ENCODE data around the gene HIF1AN.

Gene HIF1AN

DNA sequence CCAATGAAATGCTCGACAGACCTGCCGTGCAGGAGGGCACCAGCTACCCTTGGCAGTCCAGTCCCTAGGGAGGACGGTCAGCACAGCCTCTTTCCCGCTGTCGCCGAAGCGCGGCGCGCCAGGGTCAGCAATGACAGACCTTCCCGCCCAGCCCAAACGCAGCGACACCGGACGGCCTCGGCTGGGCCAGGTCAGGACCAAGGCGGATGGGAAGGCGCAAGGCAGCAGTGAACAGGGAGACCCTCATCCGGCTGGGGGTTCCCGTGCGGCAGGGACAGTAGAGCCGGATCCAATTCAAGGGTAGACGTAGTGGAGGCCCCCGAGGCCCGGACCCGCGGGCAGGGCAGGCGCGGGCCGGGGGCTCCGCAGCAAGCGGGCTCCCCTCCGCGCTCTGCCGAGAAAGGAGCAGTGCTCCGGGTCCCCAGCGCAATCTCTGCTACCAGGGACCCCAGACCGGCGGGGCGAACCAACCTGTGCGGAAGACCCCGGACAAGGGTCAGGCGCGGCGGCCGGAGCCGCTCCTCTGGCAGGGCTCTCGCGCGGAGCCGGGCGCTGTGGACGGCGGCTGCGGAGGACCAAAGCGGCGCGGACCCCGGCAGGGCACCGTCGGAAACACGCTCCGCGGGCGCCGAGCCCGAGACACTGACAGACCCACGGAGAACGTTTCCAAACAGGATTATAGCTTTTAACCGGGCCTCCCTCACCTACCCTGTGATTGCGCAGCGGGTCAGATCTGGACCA is 16.3 kb upstream of the HIF1AN start, which contains the start of gene SEC31B:
Gene SEC31B (minus strand): TSS at position 551 of the 741 bp plus-strand sequence. CDS start 2,909 bp downstream, outside the sequence.
- H3K27ac ChIP-seq = peak within 1 kb of the TSS; percentile 69
- no peak for DNase-seq (ENCODE audit: low read depth, low spot score)

GRCh38 chr10:100520811-100521210 is 14.9 kb upstream of the HIF1AN start:
- peak overlapping the region; percentile 69 for H3K27ac ChIP-seq
- no peak for DNase-seq (ENCODE audit: low read depth, low spot score)

DNA sequence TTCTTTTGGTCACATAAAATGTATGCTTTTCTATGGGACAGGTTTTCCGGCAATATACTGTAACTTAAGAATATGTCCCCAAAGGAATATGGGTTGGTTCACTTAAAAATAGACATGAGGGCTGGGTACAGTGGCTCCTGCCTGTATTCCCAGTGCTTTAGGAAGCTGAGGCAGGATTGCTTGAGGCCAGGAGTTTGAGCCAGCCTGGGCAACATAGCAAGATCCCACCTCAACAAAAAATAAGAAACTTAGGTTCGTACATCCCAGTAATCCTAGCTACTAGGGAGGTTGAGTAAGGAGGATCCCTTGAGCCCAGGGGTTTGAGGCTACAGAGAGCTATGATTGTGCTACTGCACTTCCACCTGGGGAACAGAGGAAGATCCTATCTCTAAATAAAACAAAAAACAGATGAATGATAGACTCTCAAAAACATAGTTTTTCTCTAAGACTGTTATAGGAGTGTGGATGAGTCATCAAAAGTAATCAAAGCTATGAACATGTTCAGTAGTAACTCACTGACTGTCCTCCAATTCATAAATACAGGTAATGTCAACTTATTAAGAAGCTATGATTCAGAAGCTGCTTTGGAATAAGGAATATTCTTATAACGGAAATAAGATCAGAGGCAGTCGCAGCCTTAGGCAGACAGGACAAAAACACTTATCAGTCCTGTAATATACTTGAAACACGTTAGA is 13.5 kb upstream of the HIF1AN start:
- DNase-seq (ENCODE audit: low read depth, low spot score) = no peak
- H3K27ac ChIP-seq = no peak overlapping the region

DNA sequence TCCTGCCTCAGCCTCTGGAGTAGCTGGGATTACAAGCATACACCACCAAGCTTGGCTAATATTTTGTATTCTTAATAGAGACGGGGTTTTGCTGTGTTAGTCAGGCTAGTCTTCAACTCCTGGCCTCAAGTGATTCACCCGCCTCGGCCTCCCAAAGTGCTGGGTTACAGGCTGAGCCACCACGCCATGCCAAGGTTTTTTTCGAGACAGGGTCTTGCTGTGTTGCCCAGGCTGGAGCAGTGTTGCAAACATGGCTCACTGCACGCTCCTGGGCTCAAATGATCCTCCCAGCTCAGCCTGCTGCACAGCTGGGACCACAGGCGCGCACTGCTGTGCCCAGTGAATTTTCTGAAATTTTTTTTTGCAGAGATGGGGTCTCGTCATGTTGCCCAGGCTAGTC is 12.8 kb upstream of the HIF1AN start:
- no peak for DNase-seq (ENCODE audit: low read depth, low spot score)
- H3K27ac ChIP-seq = no peak overlapping the region

- H3K27ac ChIP-seq = no peak overlapping the region
- DNase-seq (ENCODE audit: low read depth, low spot score) = no peak
Observed at GRCh38 chr10:100524206-100524605, 11.5 kb upstream of the HIF1AN start.

DNA sequence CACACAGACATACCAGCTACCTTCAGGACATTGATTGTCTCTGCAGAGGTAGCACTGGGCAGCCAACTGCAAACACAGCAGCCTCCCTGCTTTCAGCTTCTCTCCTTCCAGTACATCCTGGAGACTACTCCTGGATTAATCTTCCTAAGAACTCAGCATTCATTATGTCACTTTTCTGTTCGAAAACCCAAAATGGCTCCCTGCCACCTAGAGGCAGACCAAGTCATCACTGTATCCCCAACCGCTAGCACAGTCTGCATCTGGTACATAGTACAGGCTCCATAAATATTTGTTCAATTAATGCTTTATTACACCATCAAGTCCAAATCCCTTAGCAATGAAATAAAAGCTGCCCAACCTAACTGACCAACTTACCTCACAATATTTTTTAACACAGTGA is 11.1 kb upstream of the HIF1AN start:
- no peak for DNase-seq (ENCODE audit: low read depth, low spot score)
- H3K27ac ChIP-seq = no peak overlapping the region

DNA sequence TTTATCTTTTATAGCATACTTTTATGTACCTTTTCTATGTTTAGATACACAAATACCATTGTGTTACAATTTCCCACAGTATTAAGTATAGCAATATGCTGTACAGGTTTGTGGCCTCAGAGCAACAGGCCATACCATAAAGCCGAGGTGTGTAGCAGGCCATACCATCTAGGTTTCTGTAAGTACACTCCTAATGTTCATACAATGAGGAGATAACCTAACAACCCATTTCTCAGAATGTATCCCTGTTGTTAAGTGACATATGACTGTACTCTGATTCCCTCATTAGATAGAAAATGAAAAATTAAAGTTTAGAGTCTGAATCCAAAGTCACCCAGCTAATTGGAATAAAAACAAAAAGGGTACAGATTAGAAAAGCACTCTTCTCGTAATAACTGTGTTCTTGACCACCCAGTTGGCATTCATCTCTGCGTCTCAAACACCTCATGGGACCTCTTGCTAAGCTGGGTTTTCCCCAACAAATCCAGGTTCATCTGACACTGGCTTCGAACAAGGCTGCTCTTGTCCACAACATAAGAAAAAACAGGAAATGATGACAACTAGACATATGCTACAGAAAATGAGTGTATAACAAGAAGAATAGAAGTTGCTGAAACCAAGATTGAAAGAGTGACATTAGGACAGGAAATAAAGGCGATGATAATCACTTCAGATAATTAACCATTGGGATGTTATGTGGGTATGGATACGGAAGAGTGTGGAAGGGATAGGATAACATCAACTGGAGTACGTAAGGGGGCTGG is 7.4 kb upstream of the HIF1AN start:
- peak overlapping the region; percentile 32 for H3K27ac ChIP-seq
- DNase-seq (ENCODE audit: low read depth, low spot score) = no peak

DNA sequence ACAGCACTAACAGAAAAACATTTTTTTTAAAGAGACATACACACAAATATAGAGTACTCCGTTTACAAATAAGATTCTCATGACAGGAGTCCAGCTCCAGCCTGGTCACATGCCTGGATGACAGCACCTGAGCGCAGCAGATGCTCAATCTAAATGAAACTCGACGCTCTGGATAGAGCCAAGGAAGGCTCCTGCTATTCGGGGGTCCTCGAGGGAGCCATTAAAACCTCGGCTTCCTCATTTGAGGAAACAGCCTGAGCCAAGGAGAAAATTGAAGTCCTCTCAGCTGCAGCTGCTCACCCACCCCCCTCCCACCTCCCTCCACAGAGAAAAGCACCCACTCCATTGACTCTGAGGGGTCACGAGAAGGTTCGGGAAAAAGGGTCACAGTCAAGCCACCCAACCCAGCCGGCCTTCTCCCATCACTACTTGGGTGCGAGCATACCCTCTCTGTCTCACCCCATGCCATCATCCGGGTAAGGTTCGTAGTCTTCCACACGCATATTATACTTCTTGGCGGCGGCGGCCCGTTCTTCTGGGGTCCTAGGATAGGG is 6.7 kb upstream of the HIF1AN start:
- DNase-seq (ENCODE audit: low read depth, low spot score) = no peak

DNA sequence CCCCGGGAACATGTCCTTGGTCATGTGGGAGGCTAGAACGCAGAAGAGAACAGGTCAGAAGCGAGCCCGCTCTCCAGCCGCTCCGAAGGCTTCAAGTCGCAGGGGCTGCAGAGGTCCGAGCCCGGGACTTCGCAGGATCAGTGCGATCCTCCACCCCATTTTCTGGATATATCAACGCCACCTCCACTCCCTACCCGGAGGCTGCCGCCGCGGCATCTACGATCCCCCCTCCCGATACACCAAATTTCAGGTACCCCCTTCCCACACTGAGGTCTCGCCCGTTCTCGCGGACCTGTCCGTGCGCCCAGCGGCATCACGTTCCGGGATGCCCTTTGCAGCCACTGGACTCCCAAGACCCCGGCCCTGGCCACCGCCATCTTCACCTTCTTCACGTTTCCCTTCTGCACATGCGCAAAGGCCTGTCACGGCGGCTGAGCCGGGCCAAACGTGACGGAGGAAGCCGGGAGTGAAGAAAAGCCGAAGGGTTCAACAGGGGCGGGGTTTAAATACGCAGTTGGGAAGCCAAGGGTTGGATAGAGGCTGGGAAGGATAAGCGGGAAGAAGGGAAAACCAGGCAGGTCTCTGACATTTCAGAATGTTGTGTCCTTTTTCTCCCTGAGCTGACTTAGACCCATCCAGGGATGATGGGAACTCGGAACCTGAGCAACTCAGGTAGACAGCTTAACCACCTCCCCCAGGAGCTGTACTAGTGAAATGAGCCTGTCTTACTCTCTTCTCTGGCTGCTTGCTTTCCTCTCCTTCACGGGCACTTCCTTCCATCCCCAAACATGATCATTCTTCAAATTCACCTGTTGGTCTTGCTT is 6.1 kb upstream of the HIF1AN start, which contains the start of gene NDUFB8:
Gene NDUFB8 (minus strand): TSS at position 397 of the 824 bp plus-strand sequence. CDS start 20 bp downstream, at position 377.
- H3K27ac ChIP-seq = peak within 1 kb of the TSS; percentile 32
- no peak for DNase-seq (ENCODE audit: low read depth, low spot score)

More for the DNA sequence above, 6.7 kb upstream of the HIF1AN start:
- H3K27ac ChIP-seq = peak overlapping the region; percentile 32

- H3K27ac ChIP-seq = no peak overlapping the region
- DNase-seq (ENCODE audit: low read depth, low spot score) = no peak
Observed at GRCh38 chr10:100531761-100532160, 4.0 kb upstream of the HIF1AN start.

DNA sequence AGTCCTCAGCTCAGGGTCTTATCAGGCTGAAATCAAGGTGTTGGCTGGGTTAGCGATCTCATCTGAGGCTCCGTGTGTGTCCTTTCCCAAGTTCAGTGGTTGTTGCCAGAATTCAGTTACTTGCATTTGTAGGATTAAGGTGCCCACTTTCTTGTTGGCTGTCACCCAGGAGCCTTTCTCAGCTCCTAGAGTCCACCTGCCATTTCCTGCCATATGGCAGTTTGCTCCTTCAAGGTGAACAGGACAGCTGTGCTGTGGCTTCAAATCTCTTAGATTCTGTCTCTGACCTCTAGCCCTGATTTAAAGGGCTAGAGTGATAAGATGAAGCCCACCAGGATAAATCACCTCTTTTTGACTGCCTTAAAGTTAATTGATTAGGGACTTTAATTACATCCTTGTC is 1.0 kb upstream of the HIF1AN start:
- no peak overlapping the region for H3K27ac ChIP-seq
- no peak for DNase-seq (ENCODE audit: low read depth, low spot score)

DNA sequence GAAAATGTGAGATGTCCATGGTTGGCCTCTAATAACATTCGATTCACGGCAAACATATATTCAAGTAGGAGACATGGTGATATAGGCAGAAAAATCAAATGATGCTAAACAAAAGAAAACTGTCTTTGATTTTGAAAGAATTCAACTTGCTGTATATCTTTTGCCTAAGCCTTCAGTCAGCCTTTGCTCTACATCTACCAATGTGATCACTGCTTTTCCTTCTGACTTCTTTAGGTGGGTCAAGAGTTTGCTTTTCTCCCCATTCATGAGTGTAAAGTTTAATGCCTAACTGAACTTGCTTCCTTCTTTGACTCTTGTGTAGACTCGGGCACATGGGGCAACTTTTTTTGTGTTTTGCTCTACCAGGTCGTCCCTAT is 417 bp upstream of the HIF1AN start:
- no peak for DNase-seq (ENCODE audit: low read depth, low spot score)
- no peak overlapping the region for H3K27ac ChIP-seq

- DNase-seq (ENCODE audit: low read depth, low spot score) = no peak
- no peak overlapping the region for H3K27ac ChIP-seq
Observed at GRCh38 chr10:100537475-100537874, 1.7 kb downstream of the HIF1AN start.

GRCh38 chr10:100544950-100545349 is 9.2 kb downstream of the HIF1AN start:
- H3K27ac ChIP-seq = no peak overlapping the region
- DNase-seq (ENCODE audit: low read depth, low spot score) = no peak

GRCh38 chr10:100551196-100551595 is 15.5 kb downstream of the HIF1AN start:
- no peak overlapping the region for H3K27ac ChIP-seq
- DNase-seq (ENCODE audit: low read depth, low spot score) = no peak

GRCh38 chr10:100551738-100552137 is 16.0 kb downstream of the HIF1AN start:
- H3K27ac ChIP-seq = no peak overlapping the region
- DNase-seq (ENCODE audit: low read depth, low spot score) = no peak

DNA sequence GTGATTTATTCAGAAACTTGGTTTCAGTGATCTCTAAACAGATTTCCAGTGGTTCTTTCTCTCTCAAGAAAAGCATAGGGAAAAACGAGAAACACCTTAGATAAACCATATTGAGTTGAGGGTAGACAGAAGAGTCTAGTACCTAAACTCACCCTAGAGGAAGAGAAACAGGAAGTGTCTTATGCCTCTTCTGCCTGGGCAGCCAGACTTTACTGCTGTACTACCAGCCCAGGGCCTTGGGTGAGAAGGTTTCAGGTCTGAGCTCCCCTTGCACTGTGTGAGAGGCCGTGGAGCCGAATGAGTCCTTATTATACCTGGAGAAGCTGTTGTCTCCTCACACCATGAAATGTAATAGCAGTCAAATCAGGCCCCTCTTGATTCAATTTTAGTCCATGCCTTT is 18.2 kb downstream of the HIF1AN start:
- no peak for DNase-seq (ENCODE audit: low read depth, low spot score)
- no peak overlapping the region for H3K27ac ChIP-seq

DNA sequence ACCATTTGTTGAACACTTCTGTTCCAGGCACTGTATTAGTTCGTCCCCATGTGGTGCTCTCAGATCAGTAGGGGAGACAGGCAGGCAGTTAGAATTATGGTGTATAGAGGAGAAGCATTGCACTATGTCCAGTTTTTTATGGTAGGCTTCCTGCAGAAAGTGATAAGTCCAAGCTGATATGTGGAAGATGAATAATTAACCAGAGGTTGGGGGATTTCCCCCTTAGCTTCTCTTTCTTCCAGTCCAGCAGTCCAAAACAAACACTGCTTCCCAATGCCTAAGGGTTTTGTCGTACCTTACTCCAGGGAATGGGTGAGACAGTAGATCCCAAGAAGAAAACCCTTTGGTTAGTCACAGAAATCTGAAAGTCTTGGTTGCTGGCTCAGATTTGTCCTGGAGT is 19.2 kb downstream of the HIF1AN start:
- H3K27ac ChIP-seq = no peak overlapping the region
- DNase-seq (ENCODE audit: low read depth, low spot score) = no peak

GRCh38 chr10:100560248-100560647 is 24.5 kb downstream of the HIF1AN start:
- H3K27ac ChIP-seq = no peak overlapping the region
- DNase-seq (ENCODE audit: low read depth, low spot score) = no peak

- H3K27ac ChIP-seq = no peak overlapping the region
- no peak for DNase-seq (ENCODE audit: low read depth, low spot score)
Observed at GRCh38 chr10:100561005-100561404, 25.3 kb downstream of the HIF1AN start.
